Measurements from ENCODE around the gene TMEM163.

The TMEM163 gene

GRCh38 chr2:134712299-134712698 lies 6.5 kb downstream of the TMEM163 start:
- no CpG with 5 or more reads among the region's 3 CpGs for WGBS (ENCODE audit: extremely low coverage, insufficient coverage, insufficient read length)
- no peak overlapping the region for H4K8ac ChIP-seq (ENCODE audit: low read depth, low read length)
- no peak overlapping the region for H3K4me2 ChIP-seq (ENCODE audit: low read length)
- H3K36me3 ChIP-seq (ENCODE audit: control insufficient read depth in 1 of 2, insufficient read depth in 2 of 2, low read length in 2 of 2), result no peaks in the 10 kb centered on the region
- no peak overlapping the region for H3K14ac ChIP-seq (ENCODE audit: low read length)
- H3K27ac ChIP-seq (ENCODE audit: low read depth, low read length), result no peak overlapping the region
- H2BK5ac ChIP-seq (ENCODE audit: low read depth, low read length, poor library complexity), result no peak overlapping the region
- H3K18ac ChIP-seq (ENCODE audit: low read length), result no peak overlapping the region
- H3K27me3 ChIP-seq (ENCODE audit: insufficient read depth, low read length), result peaks cover 11% of the 10 kb centered on the region
- no peaks in the 10 kb centered on the region for H3K79me2 ChIP-seq (ENCODE audit: control insufficient read depth, insufficient read depth, low read length, poor library complexity)
- H2BK120ac ChIP-seq (ENCODE audit: insufficient read depth, low read length, poor library complexity), result no peak overlapping the region
- H2AK5ac ChIP-seq (ENCODE audit: low read length), result no peak overlapping the region
- DNase-seq, result peak in 1 of 2 donors; percentile 37
- H3K4me1 ChIP-seq (ENCODE audit: control insufficient read depth in 1 of 2, insufficient read depth in 2 of 2, low read length in 2 of 2), result no peaks in the 10 kb centered on the region
- H4K91ac ChIP-seq (ENCODE audit: low read depth, low read length), result no peak overlapping the region
- peaks cover 2% of the 10 kb centered on the region for H3K79me1 ChIP-seq (ENCODE audit: low read length)
- no peak overlapping the region for H3K9ac ChIP-seq (ENCODE audit: low read length)
- no peak overlapping the region for H2BK12ac ChIP-seq (ENCODE audit: low read length)
- no peak overlapping the region for H4K12ac ChIP-seq (ENCODE audit: low read depth, low read length)
- no peak overlapping the region for H2AFZ ChIP-seq (ENCODE audit: insufficient read depth, low read length, poor library complexity)
- no peak overlapping the region for H3K4ac ChIP-seq (ENCODE audit: low read depth, low read length)
- no peaks in the 10 kb centered on the region for H3K9me3 ChIP-seq (ENCODE audit: insufficient read depth, low read depth, low read length)
- no peak overlapping the region for H3K4me3 ChIP-seq (ENCODE audit: low read depth, low read length)
- H3K23ac ChIP-seq (ENCODE audit: low read length), result no peak overlapping the region

GRCh38 chr2:134711692-134712091 lies 7.1 kb downstream of the TMEM163 start:
- Histone ChIP-seq H3K4me3 (ENCODE audit: low read depth, low read length) (no peak overlapping the region), H2BK120ac (ENCODE audit: insufficient read depth, low read length, poor library complexity) (no peak overlapping the region), H3K27ac (ENCODE audit: low read depth, low read length) (no peak overlapping the region), H2BK12ac (ENCODE audit: low read length) (no peak overlapping the region), H4K91ac (ENCODE audit: low read depth, low read length) (no peak overlapping the region), H3K79me2 (ENCODE audit: control insufficient read depth, insufficient read depth, low read length, poor library complexity) (no peaks in the 10 kb centered on the region), H2AFZ (ENCODE audit: insufficient read depth, low read length, poor library complexity) (no peak overlapping the region), H3K4me1 (ENCODE audit: control insufficient read depth in 1 of 2, insufficient read depth in 2 of 2, low read length in 2 of 2) (peaks cover 0 to 4% of the 10 kb centered on the region in 2 experiments), H2AK5ac (ENCODE audit: low read length) (no peak overlapping the region), H3K4ac (ENCODE audit: low read depth, low read length) (no peak overlapping the region), H3K9me3 (ENCODE audit: insufficient read depth, low read depth, low read length) (no peaks in the 10 kb centered on the region), H3K4me2 (ENCODE audit: low read length) (no peak overlapping the region), H3K14ac (ENCODE audit: low read length) (no peak overlapping the region), H3K18ac (ENCODE audit: low read length) (no peak overlapping the region), H3K9ac (ENCODE audit: low read length) (no peak overlapping the region), H3K79me1 (ENCODE audit: low read length) (peaks cover 2% of the 10 kb centered on the region), H3K23ac (ENCODE audit: low read length) (no peak overlapping the region), H4K8ac (ENCODE audit: low read depth, low read length) (no peak overlapping the region), H2BK5ac (ENCODE audit: low read depth, low read length, poor library complexity) (no peak overlapping the region), H3K36me3 (ENCODE audit: control insufficient read depth in 1 of 2, insufficient read depth in 2 of 2, low read length in 2 of 2) (no peaks in the 10 kb centered on the region), H3K27me3 (ENCODE audit: insufficient read depth, low read length) (peaks cover 5% of the 10 kb centered on the region), H4K12ac (ENCODE audit: low read depth, low read length) (no peak overlapping the region)
- DNase-seq, result no peak
- whole genome bisulfite sequencing (ENCODE audit: extremely low coverage, insufficient coverage, insufficient read length), result no CpG with 5 or more reads among the region's 3 CpGs

GRCh38 chr2:134707330-134707676 lies 11.5 kb downstream of the TMEM163 start:
- H2AK5ac ChIP-seq (ENCODE audit: low read length), result no peak overlapping the region
- no peak overlapping the region for H3K18ac ChIP-seq (ENCODE audit: low read length)
- H3K9ac ChIP-seq (ENCODE audit: low read length), result no peak overlapping the region
- no peak for DNase-seq
- H3K27ac ChIP-seq (ENCODE audit: low read depth, low read length), result no peak overlapping the region
- no peak overlapping the region for H4K91ac ChIP-seq (ENCODE audit: low read depth, low read length)
- H3K4ac ChIP-seq (ENCODE audit: low read depth, low read length), result no peak overlapping the region
- H3K79me1 ChIP-seq (ENCODE audit: low read length), result peaks cover 2% of the 10 kb centered on the region
- H3K14ac ChIP-seq (ENCODE audit: low read length), result no peak overlapping the region
- no peaks in the 10 kb centered on the region for H3K36me3 ChIP-seq (ENCODE audit: control insufficient read depth in 1 of 2, insufficient read depth in 2 of 2, low read length in 2 of 2)
- H3K4me1 ChIP-seq (ENCODE audit: control insufficient read depth in 1 of 2, insufficient read depth in 2 of 2, low read length in 2 of 2), result peaks cover 3 to 9% of the 10 kb centered on the region in 2 experiments
- H2BK120ac ChIP-seq (ENCODE audit: insufficient read depth, low read length, poor library complexity), result no peak overlapping the region
- H3K23ac ChIP-seq (ENCODE audit: low read length), result no peak overlapping the region
- no peak overlapping the region for H3K4me2 ChIP-seq (ENCODE audit: low read length)
- H3K9me3 ChIP-seq (ENCODE audit: insufficient read depth, low read depth, low read length), result peaks cover 2% of the 10 kb centered on the region
- no peak overlapping the region for H4K12ac ChIP-seq (ENCODE audit: low read depth, low read length)
- no CpG with 5 or more reads among the region's 5 CpGs for WGBS (ENCODE audit: extremely low coverage, insufficient coverage, insufficient read length)
- no peak overlapping the region for H2BK12ac ChIP-seq (ENCODE audit: low read length)
- no peaks in the 10 kb centered on the region for H3K27me3 ChIP-seq (ENCODE audit: insufficient read depth, low read length)
- H3K79me2 ChIP-seq (ENCODE audit: control insufficient read depth, insufficient read depth, low read length, poor library complexity), result no peaks in the 10 kb centered on the region
- no peak overlapping the region for H3K4me3 ChIP-seq (ENCODE audit: low read depth, low read length)
- H4K8ac ChIP-seq (ENCODE audit: low read depth, low read length), result no peak overlapping the region
- no peak overlapping the region for H2AFZ ChIP-seq (ENCODE audit: insufficient read depth, low read length, poor library complexity)
- no peak overlapping the region for H2BK5ac ChIP-seq (ENCODE audit: low read depth, low read length, poor library complexity)

GRCh38 chr2:134706587-134707329 lies 12.0 kb downstream of the TMEM163 start:
- Histone ChIP-seq H4K8ac (ENCODE audit: low read depth, low read length) (no peak overlapping the region), H3K9me3 (ENCODE audit: insufficient read depth, low read depth, low read length) (peaks cover 2% of the 10 kb centered on the region), H3K4me1 (ENCODE audit: control insufficient read depth in 1 of 2, insufficient read depth in 2 of 2, low read length in 2 of 2) (peaks cover 3 to 9% of the 10 kb centered on the region in 2 experiments), H4K12ac (ENCODE audit: low read depth, low read length) (no peak overlapping the region), H2AK5ac (ENCODE audit: low read length) (no peak overlapping the region), H2BK5ac (ENCODE audit: low read depth, low read length, poor library complexity) (no peak overlapping the region), H3K23ac (ENCODE audit: low read length) (no peak overlapping the region), H3K4ac (ENCODE audit: low read depth, low read length) (no peak overlapping the region), H3K9ac (ENCODE audit: low read length) (no peak overlapping the region), H3K27me3 (ENCODE audit: insufficient read depth, low read length) (no peaks in the 10 kb centered on the region), H3K79me2 (ENCODE audit: control insufficient read depth, insufficient read depth, low read length, poor library complexity) (no peaks in the 10 kb centered on the region), H2BK12ac (ENCODE audit: low read length) (no peak overlapping the region), H2AFZ (ENCODE audit: insufficient read depth, low read length, poor library complexity) (no peak overlapping the region), H3K18ac (ENCODE audit: low read length) (no peak overlapping the region), H3K4me2 (ENCODE audit: low read length) (no peak overlapping the region), H3K79me1 (ENCODE audit: low read length) (peaks cover 2% of the 10 kb centered on the region), H3K36me3 (ENCODE audit: control insufficient read depth in 1 of 2, insufficient read depth in 2 of 2, low read length in 2 of 2) (no peaks in the 10 kb centered on the region), H3K4me3 (ENCODE audit: low read depth, low read length) (no peak overlapping the region), H2BK120ac (ENCODE audit: insufficient read depth, low read length, poor library complexity) (no peak overlapping the region), H3K14ac (ENCODE audit: low read length) (no peak overlapping the region), H3K27ac (ENCODE audit: low read depth, low read length) (no peak overlapping the region), H4K91ac (ENCODE audit: low read depth, low read length) (no peak overlapping the region)
- WGBS (ENCODE audit: extremely low coverage, insufficient coverage, insufficient read length), result no CpG with 5 or more reads among the region's 18 CpGs
- DNase-seq, result peak in 1 of 2 donors; percentile 20
